Smooth muscle cell (in vitro differentiated cells): ENCODE results near the gene STX8. TPM values are rescaled to one million over a fixed set of nuclear protein-coding genes. Genes with fewer than 3 reads are reported as not detected.

Source experiments
- DNase-seq: peaks from one replicate; lab custom pipeline; 2025; ENCODE audit not compliant: unreplicated experiment; lab: John Stamatoyannopoulos, UW
- H2AFZ ChIP-seq: fragments of 200-600 bp; sonication (generic); 2 replicates; pipeline ENCODE4 v1.6.0; 2016; ENCODE audit warnings: antibody characterized with exemption, low read depth, mild to moderate bottlenecking
- H3F3A ChIP-seq: fragments of 200-600 bp; sonication (generic); 2 replicates; pipeline ENCODE4 v1.6.0; 2017; ENCODE audit warnings: antibody characterized with exemption, low read depth
- H3K27ac ChIP-seq: fragments of 200-600 bp; sonication (generic); 2 replicates; pipeline ENCODE4 v1.5.1; 2016; ENCODE audit warnings: low read depth, mild to moderate bottlenecking
- H3K27me3 ChIP-seq: fragments of 200-600 bp; sonication (generic); 2 replicates; pipeline ENCODE4 v1.6.1; 2016; ENCODE audit warnings: low read depth, mild to moderate bottlenecking
- H3K36me3 ChIP-seq: fragments of 200-600 bp; sonication (generic); 2 replicates; pipeline ENCODE4 v1.5.1; 2016; ENCODE audit warnings: low read depth
- H3K4me1 ChIP-seq: fragments of 200-600 bp; sonication (generic); 2 replicates; pipeline ENCODE4 v1.5.1; 2016; ENCODE audit warnings: low read depth
- H3K4me2 ChIP-seq: fragments of 200-600 bp; sonication (generic); 2 replicates; pipeline ENCODE4 v1.6.0; 2016; ENCODE audit warnings: mild to moderate bottlenecking
- H3K4me3 ChIP-seq: fragments of 200-600 bp; sonication (generic); 2 replicates; pipeline ENCODE4 v1.5.1; 2016; ENCODE audit warnings: mild to moderate bottlenecking
- H3K79me2 ChIP-seq: fragments of 200-600 bp; sonication (generic); 2 replicates; pipeline ENCODE4 v1.6.0; 2016; ENCODE audit warnings: low read depth, mild to moderate bottlenecking
- H3K9ac ChIP-seq: fragments of 200-600 bp; sonication (generic); 2 replicates; pipeline ENCODE4 v1.6.0; 2016; ENCODE audit warnings: low read depth
- H3K9me3 ChIP-seq: fragments of 200-600 bp; sonication (generic); replicated peaks from 2 replicates; pipeline ENCODE4 v1.5.1; 2016; ENCODE audit warnings: low read depth
- H4K20me1 ChIP-seq: fragments of 200-600 bp; sonication (generic); 2 replicates; pipeline ENCODE4 v1.6.0; 2016; ENCODE audit warnings: low read depth
- WGBS: methylation state at CpG from one replicate; pipeline ENCODE4 v1.1.7; 2016; ENCODE audit warnings: low lambda C conversion rate; 5-methylcytosine and 5-hydroxymethylcytosine counted together
- polyA plus RNA-seq: library from polyadenylated mRNA; unstranded; fragments of >200 nt; fragmentation: Nextera tagmentation; extraction: Ambion mirVana; gene quantifications from 2 replicates; pipeline ENCODE4 v1.2.1, GENCODE V29; 2016
- total RNA-seq: library from RNA; depleted of rRNA; stranded (reverse); fragments of >200 nt; gene quantifications from 2 replicates; pipeline ENCODE4 v1.2.3, GENCODE V29; 2014
- TF ChIP-seq, protein P1 (sequence below): fragments of 200-600 bp; sonication (generic); IDR thresholded peaks from 2 replicates; pipeline ENCODE4 v1.5.1; 2017; ENCODE audit warnings: borderline replicate concordance, mild to moderate bottlenecking, antibody characterized with exemption; ENCODE audit not compliant: insufficient read depth, poor library complexity, severe bottlenecking

The STX8 gene
- total and polyA plus RNA-seq, 2 experiments from 2014 or later, result 63.8 to 88.5 TPM

DNA sequence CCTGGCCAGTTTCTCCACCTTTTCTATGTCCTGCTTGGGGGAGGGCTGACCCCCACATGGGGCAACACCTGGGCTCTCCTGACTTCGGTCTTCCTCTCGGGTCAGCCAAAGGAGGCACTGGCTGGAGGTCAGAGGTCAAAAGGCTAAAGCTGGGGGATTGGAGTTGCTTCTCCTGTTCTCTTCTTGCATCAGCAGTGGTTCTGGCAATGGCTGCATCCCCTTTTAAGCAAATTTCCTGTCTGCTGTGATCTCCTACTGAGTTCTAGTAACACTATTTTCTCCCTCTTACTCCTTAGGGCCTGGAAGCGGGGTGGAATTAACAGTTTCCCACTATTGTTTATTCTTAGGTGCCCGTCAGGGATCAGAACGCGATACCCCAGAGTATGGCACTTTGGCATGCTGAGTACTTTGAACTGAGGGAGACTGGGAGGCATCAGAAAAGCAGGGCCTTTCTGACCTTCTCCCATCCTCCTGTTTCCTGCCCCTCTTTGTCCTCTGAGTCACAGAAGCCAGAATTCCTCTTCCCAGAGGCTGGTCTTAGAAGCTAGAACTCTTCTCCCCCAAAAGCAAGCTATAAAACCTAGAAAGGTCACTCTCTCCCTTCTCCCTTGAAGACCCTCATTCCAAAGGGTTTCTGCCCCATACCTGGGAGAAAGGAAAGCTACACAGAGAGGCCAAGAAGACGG, 268.2 kb downstream of the STX8 start:
- peaks cover 28% of the 10 kb centered on the region for H3K4me1 ChIP-seq
- no peak for DNase-seq
- no peaks in the 10 kb centered on the region for H3K27me3 ChIP-seq
- H3K36me3 ChIP-seq, result no peaks in the 10 kb centered on the region
- no peak overlapping the region for H2AFZ ChIP-seq
- H4K20me1 ChIP-seq, result peaks cover 5% of the 10 kb centered on the region
- H3F3A ChIP-seq, result no peaks in the 10 kb centered on the region
- H3K79me2 ChIP-seq, result no peaks in the 10 kb centered on the region
- TF ChIP-seq, protein P1, sequence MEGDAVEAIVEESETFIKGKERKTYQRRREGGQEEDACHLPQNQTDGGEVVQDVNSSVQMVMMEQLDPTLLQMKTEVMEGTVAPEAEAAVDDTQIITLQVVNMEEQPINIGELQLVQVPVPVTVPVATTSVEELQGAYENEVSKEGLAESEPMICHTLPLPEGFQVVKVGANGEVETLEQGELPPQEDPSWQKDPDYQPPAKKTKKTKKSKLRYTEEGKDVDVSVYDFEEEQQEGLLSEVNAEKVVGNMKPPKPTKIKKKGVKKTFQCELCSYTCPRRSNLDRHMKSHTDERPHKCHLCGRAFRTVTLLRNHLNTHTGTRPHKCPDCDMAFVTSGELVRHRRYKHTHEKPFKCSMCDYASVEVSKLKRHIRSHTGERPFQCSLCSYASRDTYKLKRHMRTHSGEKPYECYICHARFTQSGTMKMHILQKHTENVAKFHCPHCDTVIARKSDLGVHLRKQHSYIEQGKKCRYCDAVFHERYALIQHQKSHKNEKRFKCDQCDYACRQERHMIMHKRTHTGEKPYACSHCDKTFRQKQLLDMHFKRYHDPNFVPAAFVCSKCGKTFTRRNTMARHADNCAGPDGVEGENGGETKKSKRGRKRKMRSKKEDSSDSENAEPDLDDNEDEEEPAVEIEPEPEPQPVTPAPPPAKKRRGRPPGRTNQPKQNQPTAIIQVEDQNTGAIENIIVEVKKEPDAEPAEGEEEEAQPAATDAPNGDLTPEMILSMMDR, result no peak
- WGBS, result 70% methylated on average over 7 of the region's 7 CpGs
- H3K4me3 ChIP-seq, result no peak overlapping the region
- peak overlapping the region; percentile 66 for H3K4me2 ChIP-seq
- no peaks in the 10 kb centered on the region for H3K9me3 ChIP-seq
- peak overlapping the region; percentile 91 for H3K27ac ChIP-seq
- peak overlapping the region; percentile 81 for H3K9ac ChIP-seq

DNA sequence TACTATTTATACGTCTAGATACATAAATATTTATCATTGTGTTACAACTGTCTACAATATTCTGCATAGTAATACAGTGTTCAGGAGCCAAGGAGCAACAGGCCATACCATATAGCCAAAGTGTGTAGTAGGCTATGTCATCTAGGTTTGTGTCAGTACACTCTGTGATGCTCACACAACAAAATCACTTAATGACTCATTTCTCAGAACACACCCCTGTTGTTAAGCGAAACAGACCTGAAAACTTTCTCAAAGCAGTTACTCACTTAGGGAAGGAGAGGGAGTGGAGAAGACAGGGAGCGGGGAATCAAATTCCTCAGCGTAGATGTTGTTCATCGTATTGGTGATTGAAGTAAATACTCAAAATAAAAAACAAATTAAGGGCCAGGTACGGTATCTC, 269.5 kb downstream of the STX8 start:
- DNase-seq, result no peak
- peaks cover 5% of the 10 kb centered on the region for H4K20me1 ChIP-seq
- H3F3A ChIP-seq, result no peaks in the 10 kb centered on the region
- H3K4me2 ChIP-seq, result no peak overlapping the region
- no peak overlapping the region for H3K9ac ChIP-seq
- H3K79me2 ChIP-seq, result no peaks in the 10 kb centered on the region
- H3K27me3 ChIP-seq, result no peaks in the 10 kb centered on the region
- H3K4me3 ChIP-seq, result no peak overlapping the region
- no peak overlapping the region for H2AFZ ChIP-seq
- H3K36me3 ChIP-seq, result no peaks in the 10 kb centered on the region
- peaks cover 28% of the 10 kb centered on the region for H3K4me1 ChIP-seq
- H3K9me3 ChIP-seq, result no peaks in the 10 kb centered on the region
- TF ChIP-seq, protein P1, result no peak
- peak overlapping the region; percentile 91 for H3K27ac ChIP-seq
- WGBS, result 79% methylated on average over 6 of the region's 6 CpGs

DNA sequence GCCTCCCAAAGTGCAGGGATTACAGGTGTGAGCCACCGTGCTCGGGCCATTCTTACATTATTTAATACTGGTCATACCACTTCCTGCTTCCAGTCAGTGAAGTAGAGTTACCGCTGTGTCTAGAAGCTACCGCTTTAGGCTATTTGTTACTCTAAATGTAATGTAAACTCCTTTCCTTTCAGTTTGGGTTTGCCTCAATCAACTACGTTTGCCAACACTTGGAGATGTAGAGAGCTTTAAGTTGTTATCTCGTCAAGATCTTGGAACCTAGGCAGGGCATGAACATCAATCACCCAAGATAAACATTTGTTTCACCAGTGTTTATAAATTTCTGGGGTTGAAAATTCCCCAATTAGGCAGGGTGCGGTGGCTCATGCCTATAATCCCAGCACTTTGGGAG, 275.9 kb downstream of the STX8 start:
- H3K9me3 ChIP-seq, result no peaks in the 10 kb centered on the region
- H3K4me1 ChIP-seq, result no peaks in the 10 kb centered on the region
- no peaks in the 10 kb centered on the region for H3K27me3 ChIP-seq
- H3K4me3 ChIP-seq, result no peak overlapping the region
- H2AFZ ChIP-seq, result no peak overlapping the region
- H4K20me1 ChIP-seq, result no peaks in the 10 kb centered on the region
- DNase-seq, result no peak
- H3K36me3 ChIP-seq, result no peaks in the 10 kb centered on the region
- no peak overlapping the region for H3K4me2 ChIP-seq
- H3K27ac ChIP-seq, result no peak overlapping the region
- H3K79me2 ChIP-seq, result no peaks in the 10 kb centered on the region
- no peaks in the 10 kb centered on the region for H3F3A ChIP-seq
- TF ChIP-seq, protein P1, result no peak
- WGBS, result 97% methylated on average over 7 of the region's 7 CpGs
- H3K9ac ChIP-seq, result no peak overlapping the region

DNA sequence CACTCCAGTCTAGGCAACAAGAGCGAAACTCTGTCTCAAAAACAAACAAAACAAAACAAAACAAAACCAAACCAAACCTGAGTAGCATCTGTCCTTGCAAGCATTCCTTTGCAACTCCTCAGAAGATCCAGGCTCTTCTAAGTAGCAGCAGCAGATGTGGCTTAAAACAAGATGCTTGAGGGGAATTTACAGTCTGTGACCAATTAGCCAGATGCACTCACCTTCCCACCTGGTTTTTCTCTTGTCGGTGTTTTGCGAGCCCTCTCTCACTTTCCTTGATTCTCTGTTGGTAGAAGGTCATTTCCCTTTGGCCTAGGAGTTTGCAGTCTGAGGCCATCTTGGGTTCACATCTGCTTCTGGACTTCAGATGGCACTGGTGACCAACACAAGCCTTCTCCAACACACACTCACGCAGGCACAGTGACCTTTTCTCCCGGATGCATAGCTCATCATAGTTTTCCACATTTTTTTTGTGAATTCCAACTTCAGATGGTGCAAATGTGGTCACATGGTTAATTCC, 276.8 kb downstream of the STX8 start:
- no peaks in the 10 kb centered on the region for H3K4me1 ChIP-seq
- H2AFZ ChIP-seq, result no peak overlapping the region
- H3K9me3 ChIP-seq, result no peaks in the 10 kb centered on the region
- H3K4me2 ChIP-seq, result no peak overlapping the region
- H3K36me3 ChIP-seq, result no peaks in the 10 kb centered on the region
- H3K79me2 ChIP-seq, result no peaks in the 10 kb centered on the region
- no peak overlapping the region for H3K9ac ChIP-seq
- no peaks in the 10 kb centered on the region for H3F3A ChIP-seq
- no peak overlapping the region for H3K27ac ChIP-seq
- TF ChIP-seq, protein P1, result no peak
- DNase-seq, result no peak
- no peaks in the 10 kb centered on the region for H4K20me1 ChIP-seq
- no peaks in the 10 kb centered on the region for H3K27me3 ChIP-seq
- 72% methylated on average over 5 of the region's 5 CpGs for WGBS
- no peak overlapping the region for H3K4me3 ChIP-seq
